Measurements from ENCODE around the gene ZNF14. TPM values are rescaled to one million over a fixed set of nuclear protein-coding genes. Genes with fewer than 3 reads are reported as not detected.

Gene ZNF14
- total RNA-seq, 2 donors from 2014 or later, result 2.6 to 4.8 TPM

DNA sequence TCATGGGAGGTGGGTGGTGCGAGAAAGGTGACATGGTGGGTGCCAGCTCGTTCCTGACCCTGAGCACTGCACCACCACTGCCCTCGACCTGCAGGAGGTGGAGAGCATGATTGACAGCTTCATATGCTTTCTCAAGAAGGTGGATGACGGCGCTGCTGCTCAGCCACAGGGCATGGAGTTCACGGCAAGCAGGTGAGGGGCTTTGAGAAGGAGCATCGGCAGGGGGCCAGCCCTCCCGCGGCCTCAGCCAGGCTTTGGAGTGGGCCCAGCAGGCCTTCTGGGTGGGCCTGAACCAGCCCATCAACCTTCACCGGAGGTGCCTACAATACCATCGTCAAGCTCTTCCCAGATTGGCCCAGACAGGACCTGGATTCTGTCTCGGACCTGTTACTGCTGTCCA, 18.9 kb upstream of the ZNF14 start:
- Histone ChIP-seq H3K36me3 (no peaks in the 10 kb centered on the region), H3K9ac (ENCODE audit: low read depth in 2 of 2, low read length in 2 of 2) (no peak overlapping the region), H3K4me1 (no peaks in the 10 kb centered on the region), H3K9me3 (no peaks in the 10 kb centered on the region), H3K4me3 (no peak overlapping the region), H3K27me3 (no peaks in the 10 kb centered on the region), H3K27ac (no peak overlapping the region)
- TF ChIP-seq CTCF (IDR thresholded peaks at IDR 0.05), result no peak
- intact Hi-C loops (cut with DNase I), result no loop called here
- DNase-seq, result no peak

- Histone ChIP-seq H3K36me3 (no peaks in the 10 kb centered on the region), H3K9ac (ENCODE audit: low read depth in 2 of 2, low read length in 2 of 2) (no peak overlapping the region), H3K4me3 (no peak overlapping the region), H3K27ac (no peak overlapping the region), H3K4me1 (no peaks in the 10 kb centered on the region), H3K27me3 (no peaks in the 10 kb centered on the region), H3K9me3 (no peaks in the 10 kb centered on the region)
- no peak for TF ChIP-seq CTCF (IDR thresholded peaks at IDR 0.05)
- intact Hi-C loops (cut with DNase I), result no loop called here
- DNase-seq, result no peak
These were observed 18.2 kb upstream of the ZNF14 start for GRCh38 chr19:19750842-19751790.

- Histone ChIP-seq H3K4me3 (no peak overlapping the region), H3K36me3 (no peaks in the 10 kb centered on the region), H3K9ac (ENCODE audit: low read depth in 2 of 2, low read length in 2 of 2) (no peak overlapping the region), H3K27me3 (no peaks in the 10 kb centered on the region), H3K4me1 (no peaks in the 10 kb centered on the region), H3K9me3 (no peaks in the 10 kb centered on the region), H3K27ac (no peak overlapping the region)
- no peak for TF ChIP-seq CTCF (IDR thresholded peaks at IDR 0.05)
- intact Hi-C loops (cut with DNase I), result no loop called here
- DNase-seq, result no peak
These were observed 17.3 kb upstream of the ZNF14 start for GRCh38 chr19:19749908-19750841.

- intact Hi-C loops (cut with DNase I), result no loop called here
- Histone ChIP-seq H3K4me1 (no peaks in the 10 kb centered on the region), H3K27me3 (no peaks in the 10 kb centered on the region), H3K36me3 (no peaks in the 10 kb centered on the region), H3K27ac (no peak overlapping the region), H3K9ac (ENCODE audit: low read depth in 2 of 2, low read length in 2 of 2) (no peak overlapping the region), H3K4me3 (no peak overlapping the region), H3K9me3 (no peaks in the 10 kb centered on the region)
- no peak for DNase-seq
- TF ChIP-seq CTCF (IDR thresholded peaks at IDR 0.05), result no peak
These were observed 16.4 kb upstream of the ZNF14 start for GRCh38 chr19:19749117-19749907.
